IMR-90 (cell line): ENCODE data around the gene PI4KA.

Experiments
- CEBPB ChIP-seq: IDR thresholded peaks from 2 replicates; pipeline ENCODE4 v1.6.1; 2012; ENCODE audit warnings: low read depth, low read length, improper control_type of control experiment
- CHD1 ChIP-seq: IDR thresholded peaks from 2 replicates; pipeline ENCODE4 v1.6.1; 2012; ENCODE audit warnings: low read depth, low read length, improper control_type of control experiment
- ELK1 ChIP-seq: fragments of 150-350 bp; IDR thresholded peaks from 2 replicates; pipeline ENCODE4 v1.6.1; 2016; ENCODE audit warnings: low read depth, mild to moderate bottlenecking, low read length, moderate library complexity, borderline replicate concordance
- FOS ChIP-seq: fragments of 150-350 bp; IDR thresholded peaks from 2 replicates; pipeline ENCODE4 v1.6.1; 2016; ENCODE audit warnings: low read depth, low read length
- MAFK ChIP-seq: IDR thresholded peaks from 2 replicates; pipeline ENCODE4 v1.6.1; 2012; ENCODE audit warnings: low read depth, low read length, improper control_type of control experiment
- NFE2L2 ChIP-seq: fragments of 150-350 bp; IDR thresholded peaks from 2 replicates; pipeline ENCODE4 v1.6.1; 2016; ENCODE audit warnings: low read depth, mild to moderate bottlenecking, low read length
- POLR2A ChIP-seq: IDR thresholded peaks from 2 replicates; pipeline ENCODE4 v1.6.1; 2012; ENCODE audit warnings: mild to moderate bottlenecking, low read depth, low read length
- RAD21 ChIP-seq: IDR thresholded peaks from 2 replicates; pipeline ENCODE4 v1.6.1; 2012; ENCODE audit warnings: low read length, improper control_type of control experiment
- RFX5 ChIP-seq: IDR thresholded peaks from 2 replicates; pipeline ENCODE4 v1.8.0; 2012; ENCODE audit warnings: low read depth, mild to moderate bottlenecking, low read length, moderate library complexity
- USF2 ChIP-seq: fragments of 150-350 bp; IDR thresholded peaks from 2 replicates; pipeline ENCODE4 v1.6.1; 2017; ENCODE audit warnings: mild to moderate bottlenecking, antibody characterized with exemption, low read length, low read depth
- TF ChIP-seq, protein P1 (sequence below): conservative IDR thresholded peaks from 2 replicates; pipeline ENCODE4 v1.5.1; 2012; ENCODE audit warnings: mild to moderate bottlenecking, low read depth, low read length, improper control_type of control experiment

DNA sequence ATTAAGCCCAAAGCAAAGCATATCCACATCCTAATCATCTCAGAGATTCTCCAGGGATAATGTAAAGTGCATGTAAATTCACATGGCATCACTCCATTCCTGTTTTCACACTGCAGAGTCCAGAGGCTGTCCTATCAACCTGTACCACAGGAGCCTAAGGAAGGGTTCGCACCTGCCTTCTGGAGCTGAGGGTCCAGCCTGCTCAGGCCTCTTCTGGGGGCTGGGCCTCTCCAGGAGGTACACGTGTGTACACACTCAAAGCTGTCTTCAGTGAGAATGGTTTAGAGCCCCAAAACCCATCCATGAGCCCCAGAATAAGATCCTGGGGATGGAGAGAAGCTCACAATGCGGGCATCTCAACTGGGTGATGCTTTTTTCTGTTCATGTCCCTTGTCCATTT lies 23.9 kb downstream of the PI4KA start:
- TF ChIP-seq CEBPB (no peak), POLR2A (no peak), RFX5 (no peak), FOS (no peak), RAD21 (no peak), NFE2L2 (no peak), CHD1 (no peak), ELK1 (no peak), USF2 (no peak), MAFK (no peak)
- TF ChIP-seq, protein P1, sequence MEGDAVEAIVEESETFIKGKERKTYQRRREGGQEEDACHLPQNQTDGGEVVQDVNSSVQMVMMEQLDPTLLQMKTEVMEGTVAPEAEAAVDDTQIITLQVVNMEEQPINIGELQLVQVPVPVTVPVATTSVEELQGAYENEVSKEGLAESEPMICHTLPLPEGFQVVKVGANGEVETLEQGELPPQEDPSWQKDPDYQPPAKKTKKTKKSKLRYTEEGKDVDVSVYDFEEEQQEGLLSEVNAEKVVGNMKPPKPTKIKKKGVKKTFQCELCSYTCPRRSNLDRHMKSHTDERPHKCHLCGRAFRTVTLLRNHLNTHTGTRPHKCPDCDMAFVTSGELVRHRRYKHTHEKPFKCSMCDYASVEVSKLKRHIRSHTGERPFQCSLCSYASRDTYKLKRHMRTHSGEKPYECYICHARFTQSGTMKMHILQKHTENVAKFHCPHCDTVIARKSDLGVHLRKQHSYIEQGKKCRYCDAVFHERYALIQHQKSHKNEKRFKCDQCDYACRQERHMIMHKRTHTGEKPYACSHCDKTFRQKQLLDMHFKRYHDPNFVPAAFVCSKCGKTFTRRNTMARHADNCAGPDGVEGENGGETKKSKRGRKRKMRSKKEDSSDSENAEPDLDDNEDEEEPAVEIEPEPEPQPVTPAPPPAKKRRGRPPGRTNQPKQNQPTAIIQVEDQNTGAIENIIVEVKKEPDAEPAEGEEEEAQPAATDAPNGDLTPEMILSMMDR = no peak
